HUES48 (cell line): ENCODE results near the gene RPL32.
A peak's percentile ranks its signal among the peaks of the same experiment; 100 is the strongest.

Experiments
- H3K27ac ChIP-seq: one replicate; pipeline ENCODE4 v1.7.0; 2013; ENCODE audit warnings: low read depth, low read length, inconsistent platforms
- H3K27me3 ChIP-seq: 2 replicates; pipeline ENCODE4 v1.6.1; 2013; ENCODE audit warnings: mild to moderate bottlenecking, low read length; ENCODE audit not compliant: control insufficient read depth, insufficient read depth
- H3K36me3 ChIP-seq: 2 replicates; pipeline ENCODE4 v1.6.1; 2013; ENCODE audit warnings: low read length; ENCODE audit not compliant: control insufficient read depth, insufficient read depth
- H3K4me1 ChIP-seq: 2 replicates; pipeline ENCODE4 v1.6.1; 2013; ENCODE audit warnings: mild to moderate bottlenecking, low read length; ENCODE audit not compliant: control insufficient read depth, insufficient read depth
- H3K4me3 ChIP-seq: 2 replicates; pipeline ENCODE4 v1.5.1; 2013; ENCODE audit warnings: mild to moderate bottlenecking, low read depth, low read length
- H3K9ac ChIP-seq: 2 replicates; pipeline ENCODE4 v1.6.1; 2013; ENCODE audit warnings: mild to moderate bottlenecking, low read depth, low read length, moderate library complexity
- H3K9me3 ChIP-seq: 2 replicates; pipeline ENCODE4 v1.6.1; 2013; ENCODE audit warnings: low read length; ENCODE audit not compliant: control insufficient read depth, insufficient read depth

Gene RPL32

DNA sequence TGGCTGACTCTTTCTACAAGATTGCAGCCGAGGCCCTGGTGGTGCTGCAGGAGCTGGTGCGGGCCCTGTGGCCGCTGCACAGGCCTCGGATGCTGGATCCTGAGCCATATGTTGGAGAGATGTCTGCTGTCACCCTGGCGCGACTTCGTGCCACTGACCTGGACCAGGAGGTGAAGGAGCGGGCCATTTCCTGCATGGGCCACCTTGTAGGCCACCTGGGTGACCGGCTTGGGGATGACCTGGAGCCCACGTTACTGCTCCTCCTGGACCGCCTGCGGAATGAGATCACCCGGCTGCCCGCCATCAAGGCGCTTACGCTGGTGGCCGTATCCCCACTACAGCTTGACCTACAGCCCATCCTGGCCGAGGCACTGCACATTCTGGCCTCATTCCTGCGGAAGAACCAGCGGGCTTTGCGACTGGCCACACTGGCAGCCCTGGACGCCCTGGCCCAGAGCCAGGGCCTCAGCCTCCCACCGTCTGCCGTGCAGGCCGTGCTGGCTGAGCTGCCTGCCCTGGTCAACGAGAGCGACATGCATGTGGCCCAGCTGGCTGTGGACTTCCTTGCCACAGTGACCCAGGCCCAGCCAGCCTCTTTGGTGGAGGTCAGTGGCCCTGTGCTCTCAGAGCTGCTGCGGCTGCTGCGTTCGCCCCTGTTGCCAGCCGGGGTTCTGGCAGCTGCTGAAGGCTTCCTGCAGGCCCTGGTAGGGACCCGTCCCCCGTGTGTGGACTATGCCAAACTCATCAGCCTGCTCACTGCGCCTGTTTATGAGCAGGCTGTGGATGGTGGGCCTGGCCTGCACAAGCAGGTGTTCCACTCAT lies 24.6 kb downstream of the RPL32 start:
- no peak overlapping the region for H3K9ac ChIP-seq
- no peaks in the 10 kb centered on the region for H3K27me3 ChIP-seq
- H3K4me3 ChIP-seq: no peak overlapping the region
- no peaks in the 10 kb centered on the region for H3K9me3 ChIP-seq
- H3K4me1 ChIP-seq: no peaks in the 10 kb centered on the region
- no peak overlapping the region for H3K27ac ChIP-seq
- peaks cover 52% of the 10 kb centered on the region for H3K36me3 ChIP-seq

- no peak overlapping the region for H3K9ac ChIP-seq
- H3K27ac ChIP-seq: no peak overlapping the region
- H3K36me3 ChIP-seq: peaks cover 52% of the 10 kb centered on the region
- H3K4me3 ChIP-seq: no peak overlapping the region
- no peaks in the 10 kb centered on the region for H3K9me3 ChIP-seq
- H3K4me1 ChIP-seq: peaks cover 5% of the 10 kb centered on the region
- no peaks in the 10 kb centered on the region for H3K27me3 ChIP-seq
Observed at GRCh38 chr3:12815719-12816118, 25.6 kb downstream of the RPL32 start.

GRCh38 chr3:12815078-12815477 lies 26.3 kb downstream of the RPL32 start:
- no peak overlapping the region for H3K27ac ChIP-seq
- H3K9ac ChIP-seq: no peak overlapping the region
- H3K27me3 ChIP-seq: no peaks in the 10 kb centered on the region
- H3K4me3 ChIP-seq: no peak overlapping the region
- H3K4me1 ChIP-seq: peaks cover 9% of the 10 kb centered on the region
- H3K36me3 ChIP-seq: peaks cover 49% of the 10 kb centered on the region
- H3K9me3 ChIP-seq: no peaks in the 10 kb centered on the region

GRCh38 chr3:12813967-12814366 lies 27.4 kb downstream of the RPL32 start:
- no peak overlapping the region for H3K27ac ChIP-seq
- peaks cover 49% of the 10 kb centered on the region for H3K36me3 ChIP-seq
- H3K9ac ChIP-seq: no peak overlapping the region
- no peak overlapping the region for H3K4me3 ChIP-seq
- no peaks in the 10 kb centered on the region for H3K27me3 ChIP-seq
- H3K9me3 ChIP-seq: no peaks in the 10 kb centered on the region
- H3K4me1 ChIP-seq: peaks cover 14% of the 10 kb centered on the region

- Histone ChIP-seq H3K27ac (no peak overlapping the region), H3K27me3 (no peaks in the 10 kb centered on the region), H3K36me3 (peaks cover 45% of the 10 kb centered on the region), H3K9ac (no peak overlapping the region), H3K4me1 (peaks cover 14% of the 10 kb centered on the region), H3K4me3 (no peak overlapping the region), H3K9me3 (no peaks in the 10 kb centered on the region)
Observed at GRCh38 chr3:12812812-12813211, 28.6 kb downstream of the RPL32 start.

- Histone ChIP-seq H3K27me3 (no peaks in the 10 kb centered on the region), H3K36me3 (peaks cover 38% of the 10 kb centered on the region), H3K9ac (no peak overlapping the region), H3K4me1 (peaks cover 14% of the 10 kb centered on the region), H3K27ac (no peak overlapping the region), H3K9me3 (no peaks in the 10 kb centered on the region), H3K4me3 (peak overlapping the region; percentile 43; the same call in 1 of the 2 replicates)
Observed at GRCh38 chr3:12810961-12811360, 30.4 kb downstream of the RPL32 start.

GRCh38 chr3:12810013-12810780 lies 31.2 kb downstream of the RPL32 start:
- H3K9ac ChIP-seq: peak overlapping the region; percentile 38; the same call in 1 of the 2 replicates
- no peaks in the 10 kb centered on the region for H3K27me3 ChIP-seq
- H3K27ac ChIP-seq: peak overlapping the region; percentile 42
- H3K36me3 ChIP-seq: peaks cover 35% of the 10 kb centered on the region
- H3K4me3 ChIP-seq: peak overlapping the region; percentile 69
- H3K9me3 ChIP-seq: no peaks in the 10 kb centered on the region
- H3K4me1 ChIP-seq: peaks cover 14% of the 10 kb centered on the region

- H3K4me1 ChIP-seq: peaks cover 14% of the 10 kb centered on the region
- no peak overlapping the region; the same call in 1 of the 2 replicates for H3K9ac ChIP-seq
- H3K4me3 ChIP-seq: peak overlapping the region; percentile 69
- peak overlapping the region; percentile 42 for H3K27ac ChIP-seq
- no peaks in the 10 kb centered on the region for H3K27me3 ChIP-seq
- peaks cover 35% of the 10 kb centered on the region for H3K36me3 ChIP-seq
- no peaks in the 10 kb centered on the region for H3K9me3 ChIP-seq
Observed at GRCh38 chr3:12809435-12809834, 31.9 kb downstream of the RPL32 start.

- no peak overlapping the region for H3K27ac ChIP-seq
Observed at GRCh38 chr3:12809001-12809400, 32.4 kb downstream of the RPL32 start.

GRCh38 chr3:12808587-12808986 lies 32.8 kb downstream of the RPL32 start:
- no peak overlapping the region for H3K27ac ChIP-seq
- no peak overlapping the region for H3K9ac ChIP-seq
- no peak overlapping the region for H3K4me3 ChIP-seq
- H3K4me1 ChIP-seq: peaks cover 14% of the 10 kb centered on the region
- H3K36me3 ChIP-seq: peaks cover 28% of the 10 kb centered on the region
- H3K9me3 ChIP-seq: no peaks in the 10 kb centered on the region
- H3K27me3 ChIP-seq: no peaks in the 10 kb centered on the region

More at GRCh38 chr3:12809001-12809400, 32.4 kb downstream of the RPL32 start:
- no peak overlapping the region for H3K9ac ChIP-seq
- peaks cover 32% of the 10 kb centered on the region for H3K36me3 ChIP-seq
- H3K4me3 ChIP-seq: no peak overlapping the region
- no peaks in the 10 kb centered on the region for H3K27me3 ChIP-seq
- no peaks in the 10 kb centered on the region for H3K9me3 ChIP-seq
- H3K4me1 ChIP-seq: peaks cover 14% of the 10 kb centered on the region
